Keratinocyte (primary cell): ENCODE results near the gene SRGAP3.

Experiments used
- EZH2 ChIP-seq: IDR thresholded peaks from one replicate; pipeline ENCODE4 v1.6.1; 2012; ENCODE audit warnings: inconsistent platforms, mild to moderate bottlenecking, low read length, moderate library complexity
- TF ChIP-seq, protein P1 (sequence below), 3 experiments: IDR thresholded peaks in 1 of 3; conservative IDR thresholded peaks in 1 of 3; optimal IDR thresholded peaks in 1 of 3; 2 replicates in 2 of 3; 3 replicates in 1 of 3; pipeline versions ENCODE3 to v1.5.1; 2011; ENCODE audit warnings: low read length in 3 of 3, mild to moderate bottlenecking in 3 of 3, moderate library complexity in 2 of 3, control low read depth in 1 of 3, inconsistent platforms in 1 of 3; ENCODE audit not compliant: insufficient read depth in 2 of 3; ENCODE audit errors: extremely low read depth in 1 of 3

- TF ChIP-seq, protein P1, sequence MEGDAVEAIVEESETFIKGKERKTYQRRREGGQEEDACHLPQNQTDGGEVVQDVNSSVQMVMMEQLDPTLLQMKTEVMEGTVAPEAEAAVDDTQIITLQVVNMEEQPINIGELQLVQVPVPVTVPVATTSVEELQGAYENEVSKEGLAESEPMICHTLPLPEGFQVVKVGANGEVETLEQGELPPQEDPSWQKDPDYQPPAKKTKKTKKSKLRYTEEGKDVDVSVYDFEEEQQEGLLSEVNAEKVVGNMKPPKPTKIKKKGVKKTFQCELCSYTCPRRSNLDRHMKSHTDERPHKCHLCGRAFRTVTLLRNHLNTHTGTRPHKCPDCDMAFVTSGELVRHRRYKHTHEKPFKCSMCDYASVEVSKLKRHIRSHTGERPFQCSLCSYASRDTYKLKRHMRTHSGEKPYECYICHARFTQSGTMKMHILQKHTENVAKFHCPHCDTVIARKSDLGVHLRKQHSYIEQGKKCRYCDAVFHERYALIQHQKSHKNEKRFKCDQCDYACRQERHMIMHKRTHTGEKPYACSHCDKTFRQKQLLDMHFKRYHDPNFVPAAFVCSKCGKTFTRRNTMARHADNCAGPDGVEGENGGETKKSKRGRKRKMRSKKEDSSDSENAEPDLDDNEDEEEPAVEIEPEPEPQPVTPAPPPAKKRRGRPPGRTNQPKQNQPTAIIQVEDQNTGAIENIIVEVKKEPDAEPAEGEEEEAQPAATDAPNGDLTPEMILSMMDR (optimal IDR thresholded peaks at IDR 0.05 in 1 of 3, IDR thresholded peaks at IDR 0.05 in 1 of 3, conservative IDR thresholded peaks at IDR 0.05 in 1 of 3; ENCODE audit: extremely low read depth in 1 of 3, insufficient read depth in 2 of 3, low read length in 3 of 3), result no peak
- no peak for TF ChIP-seq EZH2
These were observed 113.9 kb downstream of the SRGAP3 start for GRCh38 chr3:9135526-9135925.
